Brain microvascular endothelial cell (primary cell): ENCODE data around the gene PAN2.
A peak's percentile ranks its signal among the peaks of the same experiment; 100 is the strongest.
"Not testable (repeated sequence)": the region's sequence is repeated elsewhere in the genome, so short reads cannot be mapped to it uniquely, and the experiment has no call there.

ENCODE experiments used
- DNase-seq: peaks from one replicate; pipeline ENCODE4 v3.0.0-alpha.2; 2020
- H3K27ac ChIP-seq: fragments of 250-450 bp; sonication (Bioruptor Pico); 2 replicates; pipeline ENCODE4 v1.5.1; 2020; ENCODE audit warnings: mild to moderate bottlenecking, moderate library complexity
- H3K27me3 ChIP-seq: fragments of 250-450 bp; sonication (Bioruptor Pico); replicated peaks from 2 replicates; pipeline ENCODE4 v1.5.1; 2020; ENCODE audit warnings: mild to moderate bottlenecking
- H3K36me3 ChIP-seq: fragments of 250-450 bp; sonication (Bioruptor Pico); replicated peaks from 2 replicates; pipeline ENCODE4 v1.5.1; 2020; ENCODE audit warnings: mild to moderate bottlenecking
- H3K4me3 ChIP-seq: 2 replicates; pipeline ENCODE4 v1.5.1; 2011; ENCODE audit warnings: low read depth, mild to moderate bottlenecking, control low read depth, low read length, moderate library complexity
- in situ Hi-C: cut with HindIII; loops from 2 replicates; pipeline ENCODE4 v1.10.0; 2017; ENCODE audit warnings: low sequenced_read_pairs, low pct_ligation_motif_present
- TF ChIP-seq, protein P1 (sequence below): IDR thresholded peaks from 2 replicates; pipeline ENCODE4 v1.5.1; 2011; ENCODE audit warnings: low read depth, mild to moderate bottlenecking, moderate library complexity, low read length, control low read depth, inconsistent platforms; ENCODE audit errors: missing control alignments

Gene PAN2

DNA sequence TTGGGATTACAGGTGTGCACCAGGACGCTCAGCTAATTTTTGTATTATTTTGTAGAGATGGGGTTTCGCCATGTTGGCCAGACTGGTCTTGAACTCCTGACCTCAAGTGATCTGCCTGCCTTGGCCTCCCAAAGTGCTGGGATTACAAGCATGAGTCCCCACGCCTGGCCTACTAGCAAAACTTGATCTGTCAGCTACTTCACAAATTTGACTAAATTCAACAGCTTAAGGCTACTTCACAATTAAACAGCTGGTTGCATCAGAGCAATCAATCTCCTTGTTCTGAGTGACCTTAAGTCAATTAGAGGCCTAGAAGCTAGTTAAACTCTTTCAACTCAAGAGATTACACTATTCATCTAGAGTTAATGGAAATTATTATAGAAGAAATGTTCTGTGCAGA, 54.9 kb downstream of the PAN2 start:
- H3K27ac ChIP-seq, result no peak overlapping the region
- H3K27me3 ChIP-seq, result no peaks in the 10 kb centered on the region
- no peak for DNase-seq
- TF ChIP-seq, protein P1, sequence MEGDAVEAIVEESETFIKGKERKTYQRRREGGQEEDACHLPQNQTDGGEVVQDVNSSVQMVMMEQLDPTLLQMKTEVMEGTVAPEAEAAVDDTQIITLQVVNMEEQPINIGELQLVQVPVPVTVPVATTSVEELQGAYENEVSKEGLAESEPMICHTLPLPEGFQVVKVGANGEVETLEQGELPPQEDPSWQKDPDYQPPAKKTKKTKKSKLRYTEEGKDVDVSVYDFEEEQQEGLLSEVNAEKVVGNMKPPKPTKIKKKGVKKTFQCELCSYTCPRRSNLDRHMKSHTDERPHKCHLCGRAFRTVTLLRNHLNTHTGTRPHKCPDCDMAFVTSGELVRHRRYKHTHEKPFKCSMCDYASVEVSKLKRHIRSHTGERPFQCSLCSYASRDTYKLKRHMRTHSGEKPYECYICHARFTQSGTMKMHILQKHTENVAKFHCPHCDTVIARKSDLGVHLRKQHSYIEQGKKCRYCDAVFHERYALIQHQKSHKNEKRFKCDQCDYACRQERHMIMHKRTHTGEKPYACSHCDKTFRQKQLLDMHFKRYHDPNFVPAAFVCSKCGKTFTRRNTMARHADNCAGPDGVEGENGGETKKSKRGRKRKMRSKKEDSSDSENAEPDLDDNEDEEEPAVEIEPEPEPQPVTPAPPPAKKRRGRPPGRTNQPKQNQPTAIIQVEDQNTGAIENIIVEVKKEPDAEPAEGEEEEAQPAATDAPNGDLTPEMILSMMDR, result no peak
- in situ Hi-C loops, result no loop called here
- peaks cover 85% of the 10 kb centered on the region for H3K36me3 ChIP-seq
- H3K4me3 ChIP-seq, result no peak overlapping the region

DNA sequence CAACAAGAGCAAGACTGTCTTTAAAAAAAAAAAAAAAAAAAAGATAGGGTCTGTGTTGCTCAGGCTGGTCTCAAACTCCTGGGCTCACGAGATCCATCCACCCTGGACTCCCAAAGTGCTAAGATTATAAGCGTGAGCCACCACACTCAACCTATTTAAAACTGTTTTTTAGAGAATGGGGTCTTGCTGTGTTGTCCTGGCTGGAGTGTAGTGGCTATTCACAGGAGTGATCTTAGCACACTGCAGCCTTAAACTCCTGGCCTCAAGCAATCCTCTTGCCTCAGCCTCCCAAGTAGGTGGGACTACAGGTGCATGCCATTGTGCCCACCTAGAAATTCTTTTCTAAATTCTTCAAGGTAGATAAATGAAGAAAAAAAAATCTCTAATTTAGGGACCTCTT, 59.5 kb downstream of the PAN2 start:
- no peak overlapping the region for H3K27ac ChIP-seq
- peaks cover 86% of the 10 kb centered on the region for H3K36me3 ChIP-seq
- TF ChIP-seq, protein P1, result no peak
- no peak overlapping the region for H3K4me3 ChIP-seq
- in situ Hi-C loops, result no loop called here
- no peak for DNase-seq
- no peaks in the 10 kb centered on the region for H3K27me3 ChIP-seq

DNA sequence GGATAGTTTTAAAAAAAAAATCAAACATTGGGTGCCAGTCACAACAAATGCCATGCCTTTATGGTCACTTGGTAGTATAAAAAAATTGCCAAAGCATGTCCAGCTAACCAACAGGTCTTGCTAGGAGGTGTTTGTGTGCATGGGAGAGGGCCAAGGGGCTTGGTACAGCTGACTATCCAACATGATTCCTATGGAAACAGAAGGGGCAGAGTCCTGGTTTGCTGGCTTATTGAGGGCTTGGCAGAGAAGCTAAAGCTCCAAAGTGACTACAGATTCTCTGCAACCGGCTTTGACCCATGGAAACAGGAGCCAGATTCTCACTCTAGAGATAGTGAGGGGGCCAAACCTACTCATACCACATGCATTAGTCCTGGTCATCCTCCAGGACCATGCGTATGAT, 61.3 kb downstream of the PAN2 start:
- H3K27me3 ChIP-seq, DNase-seq, H3K27ac ChIP-seq, in situ Hi-C loops, H3K4me3 ChIP-seq: not testable (repeated sequence)
- H3K36me3 ChIP-seq, result peaks cover 69% of the 10 kb centered on the region

DNA sequence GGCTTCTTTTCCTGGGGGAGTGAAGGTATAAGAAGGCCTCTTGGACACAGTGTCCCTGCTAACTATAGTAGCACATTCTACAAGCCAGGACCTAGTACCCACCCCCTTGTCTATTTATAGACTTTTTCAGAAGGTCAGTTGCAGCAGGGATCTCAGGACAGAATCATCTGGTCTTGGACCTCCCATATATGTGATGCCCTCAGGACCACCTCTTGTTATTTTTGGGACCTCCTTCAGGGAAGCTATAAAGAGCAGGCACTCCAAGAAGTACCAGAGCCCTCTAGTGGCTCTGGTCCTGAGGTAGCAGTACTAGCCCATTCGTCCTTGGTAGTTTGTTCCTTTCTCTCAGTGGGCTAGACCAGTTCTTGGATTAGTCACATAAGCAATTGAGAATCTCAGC, 62.8 kb downstream of the PAN2 start:
- Histone ChIP-seq H3K4me3 (no peak overlapping the region), H3K27me3 (no peaks in the 10 kb centered on the region), H3K27ac (no peak overlapping the region), H3K36me3 (peaks cover 59% of the 10 kb centered on the region)
- in situ Hi-C loops, result no loop called here
- peak; percentile 18 for DNase-seq
- TF ChIP-seq, protein P1, result peak; percentile 71

DNA sequence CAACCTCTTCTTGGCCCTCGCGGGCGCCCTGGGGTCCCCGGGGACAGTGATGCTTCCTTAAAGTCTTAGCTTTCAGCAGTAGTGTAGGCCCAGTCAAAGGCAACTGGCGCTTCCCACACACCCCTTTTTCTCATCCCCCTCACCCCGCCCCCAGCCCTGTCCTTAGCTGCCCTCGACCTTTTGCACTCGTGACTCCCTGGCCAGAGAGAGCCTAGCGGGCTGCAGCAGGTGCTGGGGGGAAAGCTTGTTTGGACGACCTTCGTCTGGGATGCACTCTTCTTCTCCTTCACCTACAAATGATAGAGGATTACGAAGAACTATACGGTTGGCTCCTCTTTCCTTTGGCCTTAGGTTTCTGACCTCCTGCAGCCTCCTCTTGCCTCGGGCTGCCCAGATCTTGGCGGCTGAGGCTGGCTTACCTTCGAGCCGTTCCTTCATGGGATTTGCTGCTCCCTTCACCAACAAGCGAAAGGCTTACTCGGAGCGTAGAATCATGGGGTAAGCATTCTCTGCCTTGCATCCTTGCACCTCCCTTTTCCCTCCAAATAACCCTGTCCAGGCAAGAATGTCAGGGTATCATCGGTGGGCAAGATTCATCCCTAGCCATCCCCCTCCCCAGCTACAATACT, 66.2 kb downstream of the PAN2 start:
- no peak overlapping the region for H3K27ac ChIP-seq
- no peaks in the 10 kb centered on the region for H3K27me3 ChIP-seq
- peaks cover 29% of the 10 kb centered on the region for H3K36me3 ChIP-seq
- no peak for DNase-seq
- TF ChIP-seq, protein P1, result no peak
- in situ Hi-C loops, result no loop called here
- H3K4me3 ChIP-seq, result peak overlapping the region; percentile 86

DNA sequence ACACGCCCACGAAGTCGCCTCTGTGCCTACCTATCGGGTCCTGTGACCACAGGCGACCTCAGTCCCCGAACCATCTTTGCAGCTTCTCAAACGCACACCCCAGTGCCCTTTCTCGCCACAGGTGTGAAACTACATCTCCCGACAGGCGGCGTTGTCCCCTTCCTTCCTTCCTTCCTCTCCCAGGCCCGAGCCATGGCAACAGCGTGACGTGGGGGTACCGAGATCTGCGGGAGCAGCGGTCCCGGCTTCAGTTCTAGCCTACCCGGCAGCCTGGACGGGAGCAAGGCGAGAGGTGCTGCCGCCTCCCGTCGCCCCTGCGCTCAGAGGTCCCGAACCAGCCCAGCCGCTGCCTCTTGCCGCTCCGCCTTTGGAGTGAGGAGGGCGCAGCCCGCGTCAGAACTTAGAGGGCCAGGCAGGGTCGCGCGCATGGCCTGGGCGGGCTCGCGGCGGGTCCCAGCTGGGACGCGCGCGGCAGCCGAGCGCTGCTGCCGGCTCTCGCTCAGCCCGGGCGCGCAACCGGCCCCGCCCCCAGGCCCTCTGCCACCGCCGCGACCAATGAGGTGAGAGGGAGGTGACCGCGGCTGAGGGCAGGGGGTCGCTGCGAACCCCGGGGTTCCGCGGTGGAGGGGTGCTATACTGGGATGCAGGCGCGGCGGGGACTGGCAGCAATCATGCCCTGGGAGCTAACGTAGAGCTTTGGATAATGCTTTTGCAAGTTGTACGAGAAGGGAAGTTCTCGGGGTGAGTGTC, 66.9 kb downstream of the PAN2 start, which contains the start of gene COQ10A:
Gene COQ10A (plus strand): TSS at position 250 of the 750 bp plus-strand sequence. CDS start 177 bp downstream, at position 427.
- in situ Hi-C loops, result no loop called here
- H3K27me3 ChIP-seq, result no peaks in the 10 kb centered on the region
- H3K4me3 ChIP-seq, result peak within 1 kb of the TSS; percentile 86
- DNase-seq, result peak; percentile 79
- peaks cover 24% of the 10 kb centered on the region for H3K36me3 ChIP-seq
- peak within 1 kb of the TSS; percentile 79 for H3K27ac ChIP-seq
- TF ChIP-seq, protein P1, result peak; percentile 83
